Erythroblast (primary cell): ENCODE data around the gene ZNF236.

Experiments used
- GATA1 ChIP-seq: IDR thresholded peaks from 2 replicates; pipeline ENCODE4 v1.6.1; 2011; ENCODE audit warnings: low read depth, mild to moderate bottlenecking, control low read depth, low read length, moderate library complexity
- POLR2A ChIP-seq: IDR thresholded peaks from 2 replicates; pipeline ENCODE4 v1.6.1; 2011; ENCODE audit warnings: mild to moderate bottlenecking, low read length

GRCh38 chr18:76886112-76886511 is 63.8 kb downstream of the ZNF236 start:
- TF ChIP-seq POLR2A: no peak
- TF ChIP-seq GATA1: no peak
